BE2C (cell line): ENCODE results near the gene SRBD1.

Experiments
- DNase-seq: peaks from one replicate; pipeline ENCODE4 v3.0.0-alpha.2; 2020
- H3K27me3 ChIP-seq: fragments of 250-450 bp; sonication (Bioruptor Pico); 2 replicates; pipeline ENCODE4 v1.5.1; 2020; ENCODE audit warnings: mild to moderate bottlenecking
- H3K36me3 ChIP-seq: fragments of 250-450 bp; sonication (Bioruptor Pico); 2 replicates; pipeline ENCODE4 v1.5.1; 2020; ENCODE audit warnings: mild to moderate bottlenecking
- H3K4me1 ChIP-seq: fragments of 250-450 bp; sonication (Bioruptor Pico); 2 replicates; pipeline ENCODE4 v1.5.1; 2020
- H3K4me3 ChIP-seq: 2 replicates; pipeline ENCODE4 v1.5.1; 2011; ENCODE audit warnings: low read depth, low read length
- H3K9me3 ChIP-seq: fragments of 250-450 bp; sonication (Bioruptor Pico); 2 replicates; pipeline ENCODE4 v1.5.1; 2020
- CTCF ChIP-seq: IDR thresholded peaks from 2 replicates; pipeline ENCODE4 v1.5.1; 2012; ENCODE audit warnings: mild to moderate bottlenecking, low read depth, low read length

The SRBD1 gene

GRCh38 chr2:45394842-45395241 is 216.2 kb downstream of the SRBD1 start:
- Histone ChIP-seq H3K9me3 (no peaks in the 10 kb centered on the region), H3K27me3 (no peaks in the 10 kb centered on the region), H3K36me3 (no peaks in the 10 kb centered on the region), H3K4me1 (peaks cover 6% of the 10 kb centered on the region), H3K4me3 (no peak overlapping the region)
- DNase-seq = no peak
- TF ChIP-seq CTCF = no peak

GRCh38 chr2:45394216-45394615 is 216.9 kb downstream of the SRBD1 start:
- DNase-seq = no peak
- H3K4me1 ChIP-seq = no peaks in the 10 kb centered on the region
- no peaks in the 10 kb centered on the region for H3K36me3 ChIP-seq
- H3K27me3 ChIP-seq = no peaks in the 10 kb centered on the region
- TF ChIP-seq CTCF = no peak
- H3K9me3 ChIP-seq = no peaks in the 10 kb centered on the region
- H3K4me3 ChIP-seq = no peak overlapping the region

GRCh38 chr2:45391866-45392265 is 219.2 kb downstream of the SRBD1 start:
- TF ChIP-seq CTCF = no peak
- H3K27me3 ChIP-seq = no peaks in the 10 kb centered on the region
- H3K4me1 ChIP-seq = peaks cover 5% of the 10 kb centered on the region; the same call in 1 of the 2 replicates
- H3K4me3 ChIP-seq = no peak overlapping the region
- H3K9me3 ChIP-seq = no peaks in the 10 kb centered on the region
- DNase-seq = no peak
- H3K36me3 ChIP-seq = peaks cover 4% of the 10 kb centered on the region

GRCh38 chr2:45390861-45391260 is 220.2 kb downstream of the SRBD1 start:
- no peak for DNase-seq
- H3K4me1 ChIP-seq = peaks cover 5% of the 10 kb centered on the region; the same call in 1 of the 2 replicates
- TF ChIP-seq CTCF = no peak
- H3K27me3 ChIP-seq = no peaks in the 10 kb centered on the region
- no peak overlapping the region for H3K4me3 ChIP-seq
- H3K36me3 ChIP-seq = peaks cover 4% of the 10 kb centered on the region
- H3K9me3 ChIP-seq = no peaks in the 10 kb centered on the region

- Histone ChIP-seq H3K4me1 (peaks cover 5% of the 10 kb centered on the region; the same call in 1 of the 2 replicates), H3K4me3 (no peak overlapping the region), H3K9me3 (no peaks in the 10 kb centered on the region), H3K36me3 (peaks cover 4% of the 10 kb centered on the region), H3K27me3 (no peaks in the 10 kb centered on the region)
- TF ChIP-seq CTCF = no peak
- DNase-seq = no peak
Observed at GRCh38 chr2:45390441-45390840, 220.6 kb downstream of the SRBD1 start.

GRCh38 chr2:45388541-45389100 is 222.4 kb downstream of the SRBD1 start:
- no peak for TF ChIP-seq CTCF
- H3K36me3 ChIP-seq = peaks cover 4% of the 10 kb centered on the region
- no peak for DNase-seq
- H3K4me3 ChIP-seq = no peak overlapping the region
- H3K27me3 ChIP-seq = no peaks in the 10 kb centered on the region
- H3K4me1 ChIP-seq = peaks cover 5% of the 10 kb centered on the region; the same call in 1 of the 2 replicates
- no peaks in the 10 kb centered on the region for H3K9me3 ChIP-seq
